Adipocyte (in vitro differentiated cells): Measurements from ENCODE around the gene MTFMT.

Source experiments
- DNase-seq: peaks from one replicate; pipeline ENCODE4 v3.0.0-alpha.2; 2015; ENCODE audit warnings: low read depth
- H3K27me3 ChIP-seq: replicated peaks from 2 replicates; pipeline ENCODE4 v1.7.0; 2013; ENCODE audit warnings: mild to moderate bottlenecking, low read length, moderate library complexity; ENCODE audit not compliant: control insufficient read depth, insufficient read depth
- H3K36me3 ChIP-seq: 2 replicates; pipeline ENCODE4 v1.7.0; 2013; ENCODE audit warnings: low read length, mild to moderate bottlenecking, moderate library complexity; ENCODE audit not compliant: control insufficient read depth, insufficient read depth, severe bottlenecking
- H3K4me1 ChIP-seq: 2 replicates; pipeline ENCODE4 v1.7.0; 2013; ENCODE audit warnings: mild to moderate bottlenecking, low read length, moderate library complexity; ENCODE audit not compliant: control insufficient read depth, insufficient read depth
- H3K4me3 ChIP-seq: 2 replicates; pipeline ENCODE4 v1.7.0; 2013; ENCODE audit warnings: mild to moderate bottlenecking, low read length, moderate library complexity
- H3K9ac ChIP-seq: 2 replicates; pipeline ENCODE4 v1.7.0; 2013; ENCODE audit warnings: mild to moderate bottlenecking, low read length, moderate library complexity
- H3K9me3 ChIP-seq: 2 replicates; pipeline ENCODE4 v1.7.0; 2013; ENCODE audit warnings: mild to moderate bottlenecking, low read length, moderate library complexity; ENCODE audit not compliant: control insufficient read depth

Gene MTFMT

GRCh38 chr15:65069179-65069578 lies 39.7 kb upstream of the MTFMT start:
- Histone ChIP-seq H3K9ac (no peak overlapping the region), H3K4me3 (no peak overlapping the region), H3K9me3 (no peaks in the 10 kb centered on the region), H3K36me3 (no peaks in the 10 kb centered on the region), H3K4me1 (peaks cover 41% of the 10 kb centered on the region), H3K27me3 (peaks cover 6% of the 10 kb centered on the region)
- peak; percentile 66 for DNase-seq

GRCh38 chr15:65068403-65068788 lies 39.0 kb upstream of the MTFMT start:
- peak; percentile 30 for DNase-seq
- H3K4me3 ChIP-seq, result no peak overlapping the region
- no peaks in the 10 kb centered on the region for H3K9me3 ChIP-seq

DNA sequence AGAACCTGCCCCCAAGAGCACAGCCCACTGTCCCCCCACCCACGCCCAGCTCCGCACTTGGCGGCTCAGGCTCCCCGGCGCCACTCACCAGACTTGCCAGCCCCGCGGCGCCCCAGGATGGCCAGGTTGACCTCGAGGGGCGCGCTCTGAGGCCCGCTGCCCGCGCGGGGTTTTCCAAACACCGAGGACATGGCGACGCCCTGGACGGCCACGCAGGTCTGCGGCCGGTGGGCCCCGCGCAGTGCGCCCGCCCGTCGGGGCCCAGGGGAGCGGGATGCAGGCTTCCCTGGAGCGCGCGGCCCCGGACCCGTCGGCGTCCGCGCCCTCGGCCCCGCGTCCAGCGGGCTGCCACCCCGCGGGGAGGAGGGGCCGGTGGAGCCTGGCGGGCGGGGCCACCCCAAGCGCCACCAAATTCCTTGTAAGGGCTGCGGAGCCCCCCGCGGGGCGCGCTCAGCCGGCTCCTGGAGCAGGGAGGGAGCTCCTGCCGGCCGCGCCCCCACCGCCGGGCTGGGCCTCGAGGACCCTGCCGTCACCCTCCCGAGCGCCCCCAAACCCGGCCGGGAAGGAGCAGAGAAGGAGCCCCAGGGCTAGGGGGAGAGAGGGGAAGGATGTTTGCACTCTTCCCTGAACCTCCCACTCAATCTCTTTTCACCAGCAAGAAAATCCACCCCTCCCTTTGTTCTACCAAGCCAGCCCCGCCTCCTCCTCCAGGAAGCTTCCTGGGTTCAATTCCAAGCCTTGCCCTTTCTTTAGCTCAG lies 38.4 kb upstream of the MTFMT start, which contains the start of gene RASL12:
RASL12 (minus strand) TSS at position 347 of the 758 bp plus-strand sequence; CDS start at position 191, 156 bp downstream.
- H3K36me3 ChIP-seq, result no peaks in the 10 kb centered on the region
- peaks cover 17% of the 10 kb centered on the region for H3K27me3 ChIP-seq
- H3K4me3 ChIP-seq, result no peak within 1 kb of the TSS
- no peaks in the 10 kb centered on the region for H3K9me3 ChIP-seq
- peaks cover 42% of the 10 kb centered on the region for H3K4me1 ChIP-seq
- no peak for DNase-seq
- H3K9ac ChIP-seq, result no peak within 1 kb of the TSS

More at GRCh38 chr15:65068403-65068788, 39.0 kb upstream of the MTFMT start:
- Histone ChIP-seq H3K9ac (no peak overlapping the region), H3K4me1 (peaks cover 41% of the 10 kb centered on the region), H3K36me3 (no peaks in the 10 kb centered on the region), H3K27me3 (peaks cover 13% of the 10 kb centered on the region)

GRCh38 chr15:65067317-65067644 lies 37.8 kb upstream of the MTFMT start:
- Histone ChIP-seq H3K36me3 (no peaks in the 10 kb centered on the region), H3K9me3 (no peaks in the 10 kb centered on the region), H3K4me3 (no peak overlapping the region), H3K9ac (no peak overlapping the region), H3K27me3 (peaks cover 19% of the 10 kb centered on the region), H3K4me1 (peaks cover 44% of the 10 kb centered on the region)
- DNase-seq, result no peak

- no peak overlapping the region for H3K4me3 ChIP-seq
- H3K36me3 ChIP-seq, result no peaks in the 10 kb centered on the region
- peaks cover 19% of the 10 kb centered on the region for H3K27me3 ChIP-seq
- no peaks in the 10 kb centered on the region for H3K9me3 ChIP-seq
- no peak overlapping the region for H3K9ac ChIP-seq
- DNase-seq, result no peak
- peaks cover 41% of the 10 kb centered on the region for H3K4me1 ChIP-seq
These were observed 37.3 kb upstream of the MTFMT start for GRCh38 chr15:65066635-65067316.

DNA sequence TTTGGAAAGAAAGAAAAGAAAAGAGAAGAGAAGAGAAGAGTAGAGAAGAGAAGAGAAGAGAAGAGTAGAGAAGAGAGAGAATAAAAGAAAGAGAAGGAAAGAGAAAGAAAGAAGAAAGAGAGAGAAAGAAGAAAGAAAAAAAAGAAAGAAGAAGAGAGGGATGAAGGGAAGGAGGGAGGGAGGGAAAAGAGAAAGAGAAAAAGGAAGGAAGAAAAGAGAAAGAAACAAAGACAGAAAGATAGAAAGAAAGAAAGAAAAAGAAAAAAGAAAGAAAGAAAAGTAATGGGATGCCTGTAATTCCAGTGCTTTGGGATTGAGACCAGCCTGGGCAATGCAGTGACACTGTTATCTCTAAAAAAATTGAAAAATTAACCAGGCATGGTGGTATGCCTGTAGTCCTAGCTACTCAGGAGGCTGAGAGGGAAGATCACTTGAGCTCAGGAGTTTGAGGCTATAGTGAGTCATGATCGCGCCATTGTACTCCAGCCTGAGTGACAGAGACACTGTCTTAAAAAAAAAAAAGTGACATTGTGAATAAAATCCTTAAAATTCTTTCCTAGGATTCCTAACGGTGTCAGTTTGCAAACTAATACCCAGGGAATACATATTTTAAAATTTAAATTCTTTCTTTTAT lies 36.7 kb upstream of the MTFMT start:
- Histone ChIP-seq H3K4me1 (peaks cover 36% of the 10 kb centered on the region), H3K4me3 (no peak overlapping the region), H3K27me3 (peaks cover 19% of the 10 kb centered on the region), H3K36me3 (no peaks in the 10 kb centered on the region), H3K9ac (no peak overlapping the region), H3K9me3 (no peaks in the 10 kb centered on the region)
- DNase-seq, result no peak

DNA sequence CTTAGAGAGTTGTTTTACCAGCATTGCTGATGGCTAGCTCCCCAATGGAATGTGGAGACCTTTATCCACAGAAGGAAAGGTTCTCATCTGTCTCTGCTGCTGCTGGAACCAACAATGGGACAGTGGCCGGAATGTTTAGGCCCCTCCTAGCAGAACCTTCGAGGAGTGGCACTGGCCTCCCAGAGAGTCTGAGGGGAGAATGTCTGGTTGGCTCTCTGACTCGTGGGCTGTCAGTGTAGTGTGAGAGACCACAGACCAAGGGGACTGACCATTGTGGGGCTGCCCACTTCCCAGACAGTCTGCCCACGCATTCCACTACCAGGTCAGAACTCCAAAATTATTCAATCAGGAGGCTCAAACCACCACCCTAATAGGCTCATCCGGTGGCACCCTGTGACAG lies 33.3 kb upstream of the MTFMT start:
- Histone ChIP-seq H3K4me3 (no peak overlapping the region), H3K9ac (no peak overlapping the region), H3K4me1 (peaks cover 23% of the 10 kb centered on the region), H3K9me3 (peaks cover 4% of the 10 kb centered on the region), H3K36me3 (no peaks in the 10 kb centered on the region), H3K27me3 (peaks cover 25% of the 10 kb centered on the region)
- no peak for DNase-seq

DNA sequence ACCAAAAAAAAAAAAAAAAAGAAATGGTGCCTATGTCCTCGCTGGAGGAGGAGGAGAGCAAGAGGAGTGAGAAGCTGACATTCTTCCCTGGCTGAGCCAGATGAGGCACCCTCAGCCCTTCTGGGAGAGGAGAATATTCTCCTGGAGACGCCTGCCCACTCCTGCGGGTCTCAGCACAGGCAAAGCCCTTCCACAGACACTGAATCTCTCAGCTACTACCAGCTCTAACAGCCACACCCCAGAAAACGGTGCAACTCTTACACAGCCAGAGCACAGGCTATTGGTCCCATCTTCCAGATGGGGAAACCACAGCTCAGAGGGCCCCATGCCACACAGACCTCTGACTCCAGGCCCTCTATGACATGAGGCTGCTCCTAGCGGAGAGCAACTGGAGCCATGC lies 32.6 kb upstream of the MTFMT start:
- peaks cover 21% of the 10 kb centered on the region for H3K27me3 ChIP-seq
- H3K36me3 ChIP-seq, result no peaks in the 10 kb centered on the region
- DNase-seq, result no peak
- no peak overlapping the region for H3K4me3 ChIP-seq
- no peak overlapping the region for H3K9ac ChIP-seq
- H3K4me1 ChIP-seq, result peaks cover 23% of the 10 kb centered on the region
- H3K9me3 ChIP-seq, result peaks cover 4% of the 10 kb centered on the region

GRCh38 chr15:65060641-65061397 lies 31.4 kb upstream of the MTFMT start:
- H3K4me3 ChIP-seq, result no peak overlapping the region
- DNase-seq, result no peak

GRCh38 chr15:65059931-65060596 lies 30.6 kb upstream of the MTFMT start:
- Histone ChIP-seq H3K9ac (no peak overlapping the region), H3K9me3 (peaks cover 4% of the 10 kb centered on the region), H3K27me3 (peaks cover 26% of the 10 kb centered on the region), H3K36me3 (no peaks in the 10 kb centered on the region), H3K4me3 (no peak overlapping the region), H3K4me1 (peaks cover 19% of the 10 kb centered on the region)
- no peak for DNase-seq

More at GRCh38 chr15:65060641-65061397, 31.4 kb upstream of the MTFMT start:
- Histone ChIP-seq H3K27me3 (peaks cover 26% of the 10 kb centered on the region), H3K4me1 (peaks cover 13% of the 10 kb centered on the region), H3K9ac (no peak overlapping the region), H3K36me3 (no peaks in the 10 kb centered on the region), H3K9me3 (peaks cover 4% of the 10 kb centered on the region)
